Measurements from ENCODE around the gene ADK.
"Not testable (repeated sequence)": the region's sequence is repeated elsewhere in the genome, so short reads cannot be mapped to it uniquely, and the experiment has no call there.

Gene ADK

DNA sequence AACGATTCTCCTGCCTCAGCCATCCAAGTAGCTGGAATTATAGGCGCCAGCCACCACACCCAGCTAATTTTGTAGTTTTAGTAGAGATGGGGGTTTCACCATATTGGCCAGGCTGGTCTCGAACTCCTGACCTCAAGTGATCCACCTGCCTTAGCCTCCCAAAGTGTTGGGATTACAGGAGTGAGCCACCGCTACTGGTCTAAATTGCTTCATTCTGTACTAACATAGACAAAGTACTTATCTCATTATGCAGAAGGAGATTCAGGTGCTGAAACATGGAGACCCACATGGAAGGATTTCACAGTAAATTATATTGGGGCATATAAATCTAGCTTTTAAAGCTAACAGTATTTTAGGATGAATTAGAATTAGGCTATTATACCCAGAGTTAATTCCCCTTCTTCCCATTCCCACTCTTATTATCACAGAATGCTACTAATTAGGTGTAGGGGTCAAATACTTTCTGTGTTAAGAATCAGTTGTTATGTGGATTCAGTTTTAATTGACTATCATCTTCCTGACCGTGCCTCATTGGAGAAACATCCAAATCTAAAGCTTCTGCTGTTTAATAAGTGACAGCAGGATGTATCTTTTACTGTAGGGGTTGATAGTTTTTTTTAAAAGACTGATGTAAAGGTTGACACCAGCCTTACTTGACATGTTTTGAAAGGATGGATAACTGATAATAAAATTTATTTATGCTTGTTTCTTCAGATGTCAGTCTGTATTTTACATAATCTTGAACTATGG, 27.2 kb downstream of the ADK start:
- Histone ChIP-seq H3K9me3 (no peaks in the 10 kb centered on the region), H3K36me3 (replicated peaks) (no peaks in the 10 kb centered on the region), H3K27me3 (ENCODE audit: low read depth) (no peaks in the 10 kb centered on the region), H3K4me3 (peak overlapping the region; percentile 6), H3K4me1 (peaks cover 42% of the 10 kb centered on the region)
- no peak for DNase-seq (ENCODE audit: low spot score in 2 of 2)
- in situ Hi-C loops (cut with MboI; ENCODE audit: low sequenced_read_pairs) = no loop called here

- DNase-seq (ENCODE audit: low spot score in 2 of 2) = no peak
- H3K9me3 ChIP-seq = no peaks in the 10 kb centered on the region
- no peaks in the 10 kb centered on the region for H3K36me3 ChIP-seq (replicated peaks)
- H3K4me1 ChIP-seq = peaks cover 45% of the 10 kb centered on the region
- no peak overlapping the region for H3K4me3 ChIP-seq
- in situ Hi-C loops (cut with MboI; ENCODE audit: low sequenced_read_pairs) = no loop called here
- no peaks in the 10 kb centered on the region for H3K27me3 ChIP-seq (ENCODE audit: low read depth)
These were observed 28.2 kb downstream of the ADK start for GRCh38 chr10:74179111-74179710.

DNA sequence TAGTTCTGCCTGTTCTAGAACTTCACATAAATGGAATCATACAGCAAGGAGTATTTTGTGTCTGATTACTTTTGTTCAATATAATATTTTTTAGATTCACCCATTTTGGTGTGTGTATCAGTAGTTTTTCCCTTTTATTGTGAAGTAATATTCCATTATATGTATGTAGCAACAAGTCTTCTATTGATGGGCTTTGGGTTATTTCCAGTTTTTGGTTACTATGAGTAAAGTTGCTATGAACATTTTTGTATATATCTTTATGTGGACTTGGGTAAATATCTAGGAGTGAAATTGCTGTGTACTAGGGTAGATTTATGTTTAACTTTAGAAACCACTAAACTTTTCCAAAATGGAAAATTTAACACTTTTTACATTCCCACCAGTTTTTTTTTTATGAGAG, 35.7 kb downstream of the ADK start:
- no peaks in the 10 kb centered on the region for H3K36me3 ChIP-seq (replicated peaks)
- in situ Hi-C loops (cut with MboI; ENCODE audit: low sequenced_read_pairs) = no loop called here
- peaks cover 19% of the 10 kb centered on the region for H3K4me1 ChIP-seq
- DNase-seq (ENCODE audit: low spot score in 2 of 2) = no peak
- H3K27me3 ChIP-seq (ENCODE audit: low read depth) = no peaks in the 10 kb centered on the region
- no peak overlapping the region for H3K4me3 ChIP-seq
- H3K9me3 ChIP-seq = no peaks in the 10 kb centered on the region

DNA sequence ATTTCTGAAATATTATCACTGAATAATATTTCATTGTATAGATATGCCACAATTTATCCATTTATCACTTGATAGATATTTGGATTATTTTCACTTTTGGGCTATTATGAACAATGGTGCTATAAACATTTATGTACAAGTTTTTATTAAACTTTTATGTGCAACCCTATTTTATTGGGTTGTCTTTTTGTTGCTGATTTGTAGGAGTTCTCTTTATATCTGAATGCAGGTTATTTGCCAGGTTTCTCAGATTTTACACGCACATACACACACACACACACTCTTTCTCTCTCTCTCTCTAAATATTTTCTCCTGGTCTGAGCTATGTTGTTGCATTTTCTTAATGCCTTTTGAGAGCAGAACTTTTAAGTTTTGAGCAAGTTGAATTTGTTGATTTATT, 36.2 kb downstream of the ADK start:
- Histone ChIP-seq H3K27me3 (ENCODE audit: low read depth) (no peaks in the 10 kb centered on the region), H3K36me3 (replicated peaks) (no peaks in the 10 kb centered on the region), H3K4me1 (peaks cover 15% of the 10 kb centered on the region), H3K4me3 (no peak overlapping the region), H3K9me3 (no peaks in the 10 kb centered on the region)
- DNase-seq (ENCODE audit: low spot score in 2 of 2) = no peak
- in situ Hi-C loops (cut with MboI; ENCODE audit: low sequenced_read_pairs) = no loop called here

DNA sequence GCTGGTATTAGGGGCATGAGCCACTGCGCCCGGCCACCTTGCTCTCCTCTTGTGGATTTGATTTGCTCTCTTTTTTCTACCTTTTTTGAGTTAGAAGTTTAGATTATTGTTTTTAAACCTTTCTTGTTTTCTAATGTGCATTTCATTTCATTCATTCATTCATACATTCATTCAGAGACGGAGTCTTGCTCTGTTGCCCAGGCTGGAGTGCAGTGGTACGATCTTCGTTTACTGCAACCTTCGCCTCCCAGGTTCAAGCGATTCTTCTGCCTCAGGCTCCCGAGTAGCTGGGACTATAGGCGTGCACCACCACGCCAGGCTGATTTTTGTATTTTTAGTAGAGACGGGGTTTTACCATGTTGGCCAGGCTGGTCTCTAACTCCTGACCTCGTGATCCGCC, 37.6 kb downstream of the ADK start:
- H3K4me3 ChIP-seq; H3K36me3 ChIP-seq (replicated peaks); DNase-seq (ENCODE audit: low spot score in 2 of 2); H3K9me3 ChIP-seq; H3K27me3 ChIP-seq (ENCODE audit: low read depth); in situ Hi-C loops (cut with MboI; ENCODE audit: low sequenced_read_pairs): not testable (repeated sequence)
- peaks cover 23% of the 10 kb centered on the region for H3K4me1 ChIP-seq

DNA sequence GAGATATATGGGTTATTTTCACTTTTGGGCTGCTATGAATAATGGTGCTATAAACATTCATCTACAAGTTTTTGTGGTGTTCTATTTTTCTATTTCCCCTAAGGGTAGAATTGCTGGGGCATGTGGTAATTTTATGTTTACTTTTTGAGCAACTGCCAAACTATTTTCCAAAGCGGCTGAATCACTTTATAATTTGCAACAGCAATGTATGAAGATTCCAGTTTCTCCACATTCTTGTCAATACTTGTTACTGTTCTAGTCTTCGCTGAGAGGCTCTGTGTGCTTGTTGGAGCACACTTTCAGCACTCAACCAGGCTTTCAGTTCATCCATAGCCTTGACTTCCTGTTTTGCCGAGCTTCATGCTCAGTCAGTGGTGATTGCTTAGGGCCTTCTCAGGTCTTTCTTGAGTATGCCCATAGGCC, 39.0 kb downstream of the ADK start:
- Histone ChIP-seq H3K4me1 (peaks cover 26% of the 10 kb centered on the region), H3K9me3 (no peaks in the 10 kb centered on the region), H3K36me3 (replicated peaks) (no peaks in the 10 kb centered on the region), H3K27me3 (ENCODE audit: low read depth) (no peaks in the 10 kb centered on the region), H3K4me3 (no peak overlapping the region)
- no peak for DNase-seq (ENCODE audit: low spot score in 2 of 2)
- in situ Hi-C loops (cut with MboI; ENCODE audit: low sequenced_read_pairs) = no loop called here

DNA sequence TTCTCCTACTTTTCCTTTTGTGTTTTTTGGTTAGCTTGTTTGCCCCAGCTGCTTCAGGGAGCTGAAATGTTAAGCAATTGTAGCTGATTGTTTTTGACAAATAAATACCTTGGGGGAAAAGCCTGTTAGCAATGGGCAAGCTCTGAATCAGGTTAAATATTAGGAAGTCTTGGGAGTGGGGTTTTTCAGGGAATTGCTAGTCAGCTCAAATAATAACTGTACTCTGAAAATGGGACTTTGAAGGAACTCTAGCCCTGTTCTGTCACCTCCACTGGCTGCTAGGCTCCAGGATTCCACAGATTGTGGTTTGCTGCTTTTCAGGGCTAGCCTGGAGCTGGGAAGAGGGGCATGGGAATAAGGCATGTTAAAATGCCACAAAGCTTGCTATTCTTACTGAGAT, 39.5 kb downstream of the ADK start:
- H3K9me3 ChIP-seq = no peaks in the 10 kb centered on the region
- no peak for DNase-seq (ENCODE audit: low spot score in 2 of 2)
- H3K4me1 ChIP-seq = peaks cover 26% of the 10 kb centered on the region
- H3K36me3 ChIP-seq (replicated peaks) = no peaks in the 10 kb centered on the region
- no peak overlapping the region for H3K4me3 ChIP-seq
- in situ Hi-C loops (cut with MboI; ENCODE audit: low sequenced_read_pairs) = no loop called here
- no peaks in the 10 kb centered on the region for H3K27me3 ChIP-seq (ENCODE audit: low read depth)

GRCh38 chr10:74194545-74194944, 43.5 kb downstream of the ADK start:
- H3K4me1 ChIP-seq = peaks cover 26% of the 10 kb centered on the region
- H3K27me3 ChIP-seq (ENCODE audit: low read depth) = no peaks in the 10 kb centered on the region
- no peak for DNase-seq (ENCODE audit: low spot score in 2 of 2)
- H3K9me3 ChIP-seq = no peaks in the 10 kb centered on the region
- in situ Hi-C loops (cut with MboI; ENCODE audit: low sequenced_read_pairs) = no loop called here
- no peak overlapping the region for H3K4me3 ChIP-seq
- H3K36me3 ChIP-seq (replicated peaks) = no peaks in the 10 kb centered on the region

- in situ Hi-C loops (cut with MboI; ENCODE audit: low sequenced_read_pairs) = no loop called here
- Histone ChIP-seq H3K36me3 (replicated peaks) (no peaks in the 10 kb centered on the region), H3K4me1 (peaks cover 23% of the 10 kb centered on the region), H3K9me3 (no peaks in the 10 kb centered on the region), H3K27me3 (ENCODE audit: low read depth) (no peaks in the 10 kb centered on the region), H3K4me3 (no peak overlapping the region)
- no peak for DNase-seq (ENCODE audit: low spot score in 2 of 2)
These were observed 44.0 kb downstream of the ADK start for GRCh38 chr10:74194999-74195398.

DNA sequence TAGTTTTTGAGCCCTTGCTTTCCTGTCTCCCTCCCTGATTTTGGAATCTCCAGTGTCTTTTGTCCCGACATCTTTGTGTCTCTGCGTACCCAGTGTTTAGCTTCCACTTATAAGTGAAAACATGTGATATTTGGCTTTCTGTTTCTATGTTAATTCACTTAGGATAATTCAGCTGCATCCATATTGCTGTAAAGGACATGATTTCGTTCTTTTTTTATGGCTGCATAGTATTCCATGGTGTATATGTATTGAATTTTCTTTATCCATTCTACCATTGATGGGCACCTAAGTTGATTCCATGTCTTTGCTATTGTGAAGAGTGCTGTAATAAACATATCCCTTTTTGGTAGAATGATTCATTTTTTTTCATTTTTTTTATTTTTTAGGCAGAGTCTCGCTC, 48.3 kb downstream of the ADK start:
- in situ Hi-C loops (cut with MboI; ENCODE audit: low sequenced_read_pairs) = no loop called here

DNA sequence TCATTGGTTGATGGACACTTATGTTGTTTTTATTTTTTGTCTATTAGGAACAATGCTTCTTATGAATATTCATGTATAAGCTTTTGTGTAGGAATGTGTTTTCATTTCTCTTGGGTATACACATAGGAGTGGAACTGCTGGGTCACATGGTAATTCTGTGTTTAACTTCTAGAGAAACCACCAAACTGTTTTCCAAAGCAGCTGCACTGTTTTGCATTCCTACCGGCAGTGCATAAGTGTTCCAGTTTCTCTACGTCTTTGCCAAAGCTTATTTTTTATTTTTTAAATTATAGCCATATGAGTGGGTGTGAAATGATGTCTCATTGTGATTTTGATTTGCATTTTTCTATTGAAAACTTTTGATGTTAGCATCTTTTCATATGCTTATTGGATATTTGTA, 51.3 kb downstream of the ADK start:
- peak; percentile 42 to 67 for DNase-seq (ENCODE audit: low spot score in 2 of 2)
- Histone ChIP-seq H3K4me3 (no peak overlapping the region), H3K9me3 (no peaks in the 10 kb centered on the region), H3K4me1 (peaks cover 22% of the 10 kb centered on the region), H3K36me3 (replicated peaks) (no peaks in the 10 kb centered on the region), H3K27me3 (ENCODE audit: low read depth) (no peaks in the 10 kb centered on the region)
- in situ Hi-C loops (cut with MboI; ENCODE audit: low sequenced_read_pairs) = no loop called here

More for the DNA sequence above, 48.3 kb downstream of the ADK start:
- DNase-seq (ENCODE audit: low spot score in 2 of 2) = no peak
- no peaks in the 10 kb centered on the region for H3K27me3 ChIP-seq (ENCODE audit: low read depth)
- H3K36me3 ChIP-seq (replicated peaks) = no peaks in the 10 kb centered on the region
- H3K4me3 ChIP-seq = no peak overlapping the region
- no peaks in the 10 kb centered on the region for H3K9me3 ChIP-seq
- peaks cover 23% of the 10 kb centered on the region for H3K4me1 ChIP-seq

DNA sequence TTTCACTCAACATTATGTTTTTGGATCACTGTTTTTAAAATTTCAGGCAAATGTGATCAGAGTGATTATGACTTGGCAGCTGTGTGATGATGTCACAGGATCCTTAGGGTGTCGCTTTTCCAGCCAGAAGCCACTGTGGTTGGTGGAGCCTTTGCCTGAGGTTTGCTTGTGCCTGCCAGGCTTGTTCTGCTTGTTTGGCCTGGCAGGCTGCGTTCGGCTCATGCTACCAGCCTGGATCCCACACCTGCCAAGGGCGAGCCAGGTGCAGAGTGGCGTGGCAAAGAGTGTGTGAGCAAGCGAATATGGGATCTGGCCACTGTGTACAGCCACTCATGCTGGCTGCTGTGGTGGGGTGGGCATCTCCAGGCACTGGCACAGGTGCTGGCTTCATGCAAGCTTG, 55.7 kb downstream of the ADK start:
- in situ Hi-C loops (cut with MboI; ENCODE audit: low sequenced_read_pairs) = no loop called here
- Histone ChIP-seq H3K27me3 (ENCODE audit: low read depth) (no peaks in the 10 kb centered on the region), H3K4me1 (peaks cover 14% of the 10 kb centered on the region), H3K9me3 (no peaks in the 10 kb centered on the region), H3K4me3 (no peak overlapping the region), H3K36me3 (replicated peaks) (no peaks in the 10 kb centered on the region)
- DNase-seq (ENCODE audit: low spot score in 2 of 2) = no peak

- no peaks in the 10 kb centered on the region for H3K27me3 ChIP-seq (ENCODE audit: low read depth)
- no peaks in the 10 kb centered on the region for H3K36me3 ChIP-seq (replicated peaks)
- in situ Hi-C loops (cut with MboI; ENCODE audit: low sequenced_read_pairs) = no loop called here
- DNase-seq (ENCODE audit: low spot score in 2 of 2) = no peak
- H3K4me1 ChIP-seq = peaks cover 2% of the 10 kb centered on the region; the same call in 1 of the 2 replicates
- H3K9me3 ChIP-seq = no peaks in the 10 kb centered on the region
- no peak overlapping the region for H3K4me3 ChIP-seq
These were observed 56.9 kb downstream of the ADK start for GRCh38 chr10:74207691-74208480.

GRCh38 chr10:74208997-74209396, 58.0 kb downstream of the ADK start:
- Histone ChIP-seq H3K4me1 (no peaks in the 10 kb centered on the region), H3K9me3 (no peaks in the 10 kb centered on the region), H3K27me3 (ENCODE audit: low read depth) (no peaks in the 10 kb centered on the region), H3K36me3 (replicated peaks) (no peaks in the 10 kb centered on the region), H3K4me3 (no peak overlapping the region)
- in situ Hi-C loops (cut with MboI; ENCODE audit: low sequenced_read_pairs) = no loop called here
- DNase-seq (ENCODE audit: low spot score in 2 of 2) = no peak

Data from HAP-1 (cell line).